Measurements from ENCODE around the gene DPEP1. TPM values are rescaled to one million over a fixed set of nuclear protein-coding genes. Genes with fewer than 3 reads are reported as not detected.

The DPEP1 gene
- total RNA-seq, 1 experiment from 2014 or later: 1.1 TPM

DNA sequence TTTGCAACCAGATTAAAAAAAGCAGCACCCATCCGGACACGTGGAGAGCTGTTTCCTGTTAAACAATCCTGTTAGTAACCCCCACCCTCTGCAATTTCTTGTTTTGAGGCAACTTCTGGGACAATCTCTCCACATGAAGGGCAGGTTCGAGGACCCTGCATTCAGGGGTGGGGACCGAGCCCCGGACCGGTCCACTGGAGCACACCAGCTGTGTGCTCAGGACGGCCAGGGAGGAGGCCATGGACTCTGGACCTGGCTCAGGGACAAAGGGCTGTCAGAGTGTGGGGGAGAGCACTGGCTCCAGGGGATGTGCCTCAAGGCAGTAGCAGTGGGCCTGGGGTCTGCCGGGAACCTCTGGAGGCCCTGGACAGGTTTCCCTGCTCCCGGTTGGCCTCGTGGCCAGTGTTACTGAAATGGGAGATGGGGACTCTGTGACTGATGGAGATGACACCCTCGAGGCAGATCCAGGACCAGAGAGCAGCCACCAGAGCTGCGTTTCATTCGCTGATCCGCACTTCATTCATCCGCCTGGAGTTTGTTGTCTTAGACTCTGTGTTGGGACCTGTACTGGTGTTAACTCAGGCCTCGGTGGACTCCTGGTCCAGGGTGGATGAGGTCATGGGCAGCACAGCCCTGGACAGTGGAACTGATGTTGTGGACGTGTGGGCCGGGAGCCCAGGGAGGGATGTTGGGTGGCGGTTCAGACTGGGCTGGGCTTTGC, 40.8 kb upstream of the DPEP1 start:
- ChIA-PET RAD21 (ENCODE audit: low non-redundant PET in 1 of 2, low total read pairs in 2 of 2, uncharacterized antibody in 2 of 2, unreplicated experiment in 2 of 2) (no interaction called here), CTCF (no interaction called here), POLR2A (no interaction called here)
- Histone ChIP-seq H3K9ac (ENCODE audit: low read length) (no peak overlapping the region), H4K20me1 (ENCODE audit: insufficient read depth) (no peaks in the 10 kb centered on the region), H3K79me2 (ENCODE audit: insufficient read depth, low read length) (peaks cover 23% of the 10 kb centered on the region), H3K4me2 (ENCODE audit: low read length) (no peak overlapping the region), H3K4me3 (replicated peaks in 1 of 2; ENCODE audit: low read depth in 1 of 2, low read length in 2 of 2) (no peak overlapping the region), H3K4me1 (ENCODE audit: control insufficient read depth in 1 of 2, insufficient read depth in 2 of 2, low read length in 2 of 2) (peaks cover 14 to 42% of the 10 kb centered on the region in 2 experiments), H2AFZ (ENCODE audit: low read depth, low read length, poor library complexity, severe bottlenecking) (no peak overlapping the region), H3K9me2 (ENCODE audit: insufficient read depth) (no peaks in the 10 kb centered on the region), H3K27ac (ENCODE audit: low read depth, low read length) (no peak overlapping the region), H3K27me3 (ENCODE audit: insufficient read depth, low read length) (no peaks in the 10 kb centered on the region), H3K9me3 (ENCODE audit: control insufficient read depth in 1 of 2, insufficient read depth in 1 of 2, low read depth in 1 of 2, low read length in 2 of 2) (no peaks in the 10 kb centered on the region), H3K36me3 (ENCODE audit: control insufficient read depth in 1 of 2, insufficient read depth in 2 of 2, low read length in 2 of 2) (peaks cover 2 to 10% of the 10 kb centered on the region in 2 experiments; a peak in 2 of 4 replicates)
- ATAC-seq (no peak), DNase-seq (ENCODE audit: low read depth, low spot score) (no peak)
- intact Hi-C loops (cut with micrococcal nuclease): no loop called here
- BruUV-seq (replicated peaks): no TSS peak
- TF ChIP-seq ATF3 (IDR thresholded peaks at IDR 0.05) (no peak), JUND (IDR thresholded peaks at IDR 0.05) (no peak), SRF (IDR thresholded peaks at IDR 0.05; ENCODE audit: low read depth) (no peak), ELF1 (IDR thresholded peaks at IDR 0.05; ENCODE audit: borderline replicate concordance, low read depth) (no peak), SP1 (IDR thresholded peaks at IDR 0.05; ENCODE audit: low read depth) (no peak), POLR2AphosphoS5 (IDR thresholded peaks at IDR 0.05; ENCODE audit: low read depth, low read length) (no peak), FOSL1 (IDR thresholded peaks at IDR 0.05; ENCODE audit: low read depth) (no peak), TCF7L2 (IDR thresholded peaks at IDR 0.05; ENCODE audit: borderline replicate concordance, extremely low read depth, insufficient read depth, insufficient read length) (no peak), CEBPB (IDR thresholded peaks at IDR 0.05; ENCODE audit: low read depth) (no peak), CTCF (IDR thresholded peaks at IDR 0.05 in 2 of 3, conservative IDR thresholded peaks at IDR 0.05 in 1 of 3; ENCODE audit: borderline replicate concordance in 1 of 3, insufficient read depth in 1 of 3, low read depth in 2 of 3, low read length in 2 of 3) (no peak), ZFX (IDR thresholded peaks at IDR 0.05) (no peak), POLR2A (IDR thresholded peaks at IDR 0.05; ENCODE audit: borderline replicate concordance, extremely low read depth, insufficient read depth, insufficient read length) (no peak), EZH2phosphoT487 (IDR thresholded peaks at IDR 0.05; ENCODE audit: borderline replicate concordance) (no peak), ZNF274 (IDR thresholded peaks at IDR 0.05; ENCODE audit: low read depth, low read length) (no peak), EZH2 (IDR thresholded peaks at IDR 0.05) (no peak)
- TF ChIP-seq, protein P1, sequence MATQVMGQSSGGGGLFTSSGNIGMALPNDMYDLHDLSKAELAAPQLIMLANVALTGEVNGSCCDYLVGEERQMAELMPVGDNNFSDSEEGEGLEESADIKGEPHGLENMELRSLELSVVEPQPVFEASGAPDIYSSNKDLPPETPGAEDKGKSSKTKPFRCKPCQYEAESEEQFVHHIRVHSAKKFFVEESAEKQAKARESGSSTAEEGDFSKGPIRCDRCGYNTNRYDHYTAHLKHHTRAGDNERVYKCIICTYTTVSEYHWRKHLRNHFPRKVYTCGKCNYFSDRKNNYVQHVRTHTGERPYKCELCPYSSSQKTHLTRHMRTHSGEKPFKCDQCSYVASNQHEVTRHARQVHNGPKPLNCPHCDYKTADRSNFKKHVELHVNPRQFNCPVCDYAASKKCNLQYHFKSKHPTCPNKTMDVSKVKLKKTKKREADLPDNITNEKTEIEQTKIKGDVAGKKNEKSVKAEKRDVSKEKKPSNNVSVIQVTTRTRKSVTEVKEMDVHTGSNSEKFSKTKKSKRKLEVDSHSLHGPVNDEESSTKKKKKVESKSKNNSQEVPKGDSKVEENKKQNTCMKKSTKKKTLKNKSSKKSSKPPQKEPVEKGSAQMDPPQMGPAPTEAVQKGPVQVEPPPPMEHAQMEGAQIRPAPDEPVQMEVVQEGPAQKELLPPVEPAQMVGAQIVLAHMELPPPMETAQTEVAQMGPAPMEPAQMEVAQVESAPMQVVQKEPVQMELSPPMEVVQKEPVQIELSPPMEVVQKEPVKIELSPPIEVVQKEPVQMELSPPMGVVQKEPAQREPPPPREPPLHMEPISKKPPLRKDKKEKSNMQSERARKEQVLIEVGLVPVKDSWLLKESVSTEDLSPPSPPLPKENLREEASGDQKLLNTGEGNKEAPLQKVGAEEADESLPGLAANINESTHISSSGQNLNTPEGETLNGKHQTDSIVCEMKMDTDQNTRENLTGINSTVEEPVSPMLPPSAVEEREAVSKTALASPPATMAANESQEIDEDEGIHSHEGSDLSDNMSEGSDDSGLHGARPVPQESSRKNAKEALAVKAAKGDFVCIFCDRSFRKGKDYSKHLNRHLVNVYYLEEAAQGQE (IDR thresholded peaks at IDR 0.05; ENCODE audit: low read depth): no peak
- TF ChIP-seq, protein P2, sequence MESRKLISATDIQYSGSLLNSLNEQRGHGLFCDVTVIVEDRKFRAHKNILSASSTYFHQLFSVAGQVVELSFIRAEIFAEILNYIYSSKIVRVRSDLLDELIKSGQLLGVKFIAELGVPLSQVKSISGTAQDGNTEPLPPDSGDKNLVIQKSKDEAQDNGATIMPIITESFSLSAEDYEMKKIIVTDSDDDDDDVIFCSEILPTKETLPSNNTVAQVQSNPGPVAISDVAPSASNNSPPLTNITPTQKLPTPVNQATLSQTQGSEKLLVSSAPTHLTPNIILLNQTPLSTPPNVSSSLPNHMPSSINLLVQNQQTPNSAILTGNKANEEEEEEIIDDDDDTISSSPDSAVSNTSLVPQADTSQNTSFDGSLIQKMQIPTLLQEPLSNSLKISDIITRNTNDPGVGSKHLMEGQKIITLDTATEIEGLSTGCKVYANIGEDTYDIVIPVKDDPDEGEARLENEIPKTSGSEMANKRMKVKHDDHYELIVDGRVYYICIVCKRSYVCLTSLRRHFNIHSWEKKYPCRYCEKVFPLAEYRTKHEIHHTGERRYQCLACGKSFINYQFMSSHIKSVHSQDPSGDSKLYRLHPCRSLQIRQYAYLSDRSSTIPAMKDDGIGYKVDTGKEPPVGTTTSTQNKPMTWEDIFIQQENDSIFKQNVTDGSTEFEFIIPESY (IDR thresholded peaks at IDR 0.05; ENCODE audit: extremely low read depth, insufficient replicate concordance, low read length): no peak
- TF ChIP-seq, protein P3, sequence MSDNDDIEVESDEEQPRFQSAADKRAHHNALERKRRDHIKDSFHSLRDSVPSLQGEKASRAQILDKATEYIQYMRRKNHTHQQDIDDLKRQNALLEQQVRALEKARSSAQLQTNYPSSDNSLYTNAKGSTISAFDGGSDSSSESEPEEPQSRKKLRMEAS (IDR thresholded peaks at IDR 0.05): no peak
